Breast epithelium (tissue), 3 donors: Measurements from ENCODE around the gene AR.

Experiments
- CTCF ChIP-seq, 3 donors: fragments of 450-650 bp; IDR thresholded peaks; one replicate each; pipeline ENCODE4 v1.5.1; 2016 to 2017; ENCODE audit warnings: antibody characterized with exemption in 3 of 3, mild to moderate bottlenecking in 3 of 3, moderate library complexity in 3 of 3
- POLR2A ChIP-seq: fragments of 450-650 bp; IDR thresholded peaks from one replicate; pipeline ENCODE4 v1.6.1; 2016; ENCODE audit warnings: antibody characterized with exemption, mild to moderate bottlenecking, moderate library complexity
- POLR2AphosphoS5 ChIP-seq, 3 donors: sonication (generic); formaldehyde crosslinking; IDR thresholded peaks; one replicate each; pipeline ENCODE4 v1.6.1; 2017; ENCODE audit warnings: antibody characterized with exemption in 3 of 3

DNA sequence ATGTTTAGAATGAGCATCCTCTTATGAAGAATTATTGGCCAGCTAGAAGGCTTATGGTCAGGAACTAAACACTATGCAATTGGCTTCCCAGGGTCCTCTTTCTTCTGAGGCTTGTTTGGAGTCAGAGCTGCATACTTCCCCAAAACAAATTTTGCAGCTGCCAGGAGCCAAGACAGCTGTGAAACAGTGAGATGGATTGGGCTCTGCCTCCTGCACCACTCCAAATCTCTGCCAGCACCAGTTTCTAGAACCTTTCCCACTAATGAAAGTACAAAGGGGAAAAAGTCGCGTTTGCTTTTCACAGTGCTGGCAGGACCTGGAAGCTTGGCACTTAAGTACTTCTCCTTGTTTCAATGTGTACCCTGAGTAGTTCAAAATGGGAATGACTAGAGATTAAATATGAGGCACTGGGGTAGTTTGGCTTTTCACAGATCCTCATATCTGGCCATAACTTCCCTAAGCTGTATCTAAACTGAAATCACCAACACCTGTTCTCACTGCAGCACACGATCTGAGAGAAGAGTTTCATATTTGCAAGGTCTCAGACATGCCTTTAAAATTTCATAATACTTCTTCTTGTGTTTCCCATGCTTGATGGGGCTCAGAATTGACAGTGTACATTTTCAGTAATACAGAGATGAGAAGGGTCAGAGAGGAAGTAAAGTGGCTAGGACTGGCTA is 20.7 kb upstream of the AR start:
- no peak for TF ChIP-seq POLR2A
- no peak for TF ChIP-seq CTCF (IDR thresholded peaks at IDR 0.05)
- no peak for TF ChIP-seq POLR2AphosphoS5 (IDR thresholded peaks at IDR 0.05)
